Measurements from ENCODE around the gene SPTB.
A peak's percentile ranks its signal among the peaks of the same experiment; 100 is the strongest.

The SPTB gene

GRCh38 chr14:64719601-64720000 lies 160.1 kb downstream of the SPTB start:
- peak overlapping the region; percentile 86 for H3K27ac ChIP-seq
- H3K27me3 ChIP-seq, result no peaks in the 10 kb centered on the region
- no peak overlapping the region for H3K4me3 ChIP-seq (ENCODE audit: low read depth in 1 of 2, low read length in 1 of 2)
- peaks cover 23% of the 10 kb centered on the region for H3K36me3 ChIP-seq
- H3K9me3 ChIP-seq, result no peaks in the 10 kb centered on the region
- peaks cover 100% of the 10 kb centered on the region in 2 experiments for H3K4me1 ChIP-seq (ENCODE audit: control insufficient read depth in 1 of 2, insufficient read depth in 1 of 2, low read depth in 1 of 2, low read length in 1 of 2)
- no peak for TF ChIP-seq CTCF (IDR thresholded peaks at IDR 0.05)

- H3K27ac ChIP-seq, result peak overlapping the region; percentile 86
Measured at GRCh38 chr14:64718762-64719161, 160.9 kb downstream of the SPTB start.

GRCh38 chr14:64717870-64718269 lies 161.8 kb downstream of the SPTB start:
- peak overlapping the region; percentile 86 for H3K27ac ChIP-seq
- peaks cover 100% of the 10 kb centered on the region in 2 experiments for H3K4me1 ChIP-seq (ENCODE audit: control insufficient read depth in 1 of 2, insufficient read depth in 1 of 2, low read depth in 1 of 2, low read length in 1 of 2)
- H3K4me3 ChIP-seq (ENCODE audit: low read depth in 1 of 2, low read length in 1 of 2), result peak overlapping the region; percentile 3 to 44
- no peaks in the 10 kb centered on the region for H3K27me3 ChIP-seq
- no peak for TF ChIP-seq CTCF (IDR thresholded peaks at IDR 0.05)
- H3K9me3 ChIP-seq, result no peaks in the 10 kb centered on the region
- H3K36me3 ChIP-seq, result peaks cover 11% of the 10 kb centered on the region

More at GRCh38 chr14:64718762-64719161, 160.9 kb downstream of the SPTB start:
- Histone ChIP-seq H3K4me1 (ENCODE audit: control insufficient read depth in 1 of 2, insufficient read depth in 1 of 2, low read depth in 1 of 2, low read length in 1 of 2) (peaks cover 100% of the 10 kb centered on the region in 2 experiments), H3K9me3 (no peaks in the 10 kb centered on the region), H3K36me3 (peaks cover 14% of the 10 kb centered on the region), H3K4me3 (ENCODE audit: low read depth in 1 of 2, low read length in 1 of 2) (no peak overlapping the region), H3K27me3 (no peaks in the 10 kb centered on the region)
- TF ChIP-seq CTCF (IDR thresholded peaks at IDR 0.05), result no peak

GRCh38 chr14:64715628-64716412 lies 163.9 kb downstream of the SPTB start:
- no peaks in the 10 kb centered on the region for H3K9me3 ChIP-seq
- peaks cover 100% of the 10 kb centered on the region in 2 experiments for H3K4me1 ChIP-seq (ENCODE audit: control insufficient read depth in 1 of 2, insufficient read depth in 1 of 2, low read depth in 1 of 2, low read length in 1 of 2)
- no peaks in the 10 kb centered on the region for H3K27me3 ChIP-seq
- peak overlapping the region; percentile 86 for H3K27ac ChIP-seq
- no peak overlapping the region for H3K4me3 ChIP-seq (ENCODE audit: low read depth in 1 of 2, low read length in 1 of 2)
- peaks cover 11% of the 10 kb centered on the region for H3K36me3 ChIP-seq
- no peak for TF ChIP-seq CTCF (IDR thresholded peaks at IDR 0.05)

- Histone ChIP-seq H3K9me3 (no peaks in the 10 kb centered on the region), H3K36me3 (peaks cover 14% of the 10 kb centered on the region), H3K27me3 (no peaks in the 10 kb centered on the region), H3K4me1 (ENCODE audit: control insufficient read depth in 1 of 2, insufficient read depth in 1 of 2, low read depth in 1 of 2, low read length in 1 of 2) (peaks cover 100% of the 10 kb centered on the region in 2 experiments), H3K4me3 (ENCODE audit: low read depth in 1 of 2, low read length in 1 of 2) (no peak overlapping the region), H3K27ac (peak overlapping the region; percentile 86)
- TF ChIP-seq CTCF (IDR thresholded peaks at IDR 0.05), result no peak
Measured at GRCh38 chr14:64715146-64715627, 164.5 kb downstream of the SPTB start.
